Neural cell (in vitro differentiated cells): Measurements from ENCODE around the gene TOR1A.

Source experiments
- POLR2AphosphoS5 ChIP-seq: IDR thresholded peaks from 2 replicates; pipeline ENCODE4 v1.6.1; 2012
- RAD21 ChIP-seq: fragments of 450-650 bp; conservative IDR thresholded peaks from 2 replicates; pipeline ENCODE4 v1.6.1; 2014; ENCODE audit warnings: antibody characterized with exemption, mild to moderate bottlenecking, moderate library complexity
- TF ChIP-seq, protein P1 (sequence below): fragments of 450-650 bp; IDR thresholded peaks from 2 replicates; pipeline ENCODE4 v1.5.1; 2014; ENCODE audit warnings: antibody characterized with exemption, mild to moderate bottlenecking, moderate library complexity; ENCODE audit not compliant: poor library complexity, severe bottlenecking

DNA sequence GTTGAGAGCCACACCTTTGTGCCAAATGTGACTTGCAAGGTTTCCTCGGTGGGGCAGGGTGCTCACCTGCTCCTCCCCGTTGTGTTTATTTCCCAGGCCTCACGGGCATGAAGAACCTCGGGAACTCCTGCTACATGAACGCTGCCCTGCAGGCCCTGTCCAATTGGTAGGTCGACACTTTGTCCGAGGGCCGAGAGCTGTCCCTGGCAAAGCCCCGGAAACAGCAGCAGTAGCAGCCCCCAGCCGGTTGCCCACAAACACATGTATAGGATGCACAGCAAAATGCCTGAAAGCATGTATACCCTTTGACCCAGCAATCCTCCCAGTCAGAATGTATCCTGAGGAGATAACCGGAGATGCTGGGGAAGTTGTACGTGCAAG, 37.5 kb upstream of the TOR1A start:
- TF ChIP-seq, protein P1, sequence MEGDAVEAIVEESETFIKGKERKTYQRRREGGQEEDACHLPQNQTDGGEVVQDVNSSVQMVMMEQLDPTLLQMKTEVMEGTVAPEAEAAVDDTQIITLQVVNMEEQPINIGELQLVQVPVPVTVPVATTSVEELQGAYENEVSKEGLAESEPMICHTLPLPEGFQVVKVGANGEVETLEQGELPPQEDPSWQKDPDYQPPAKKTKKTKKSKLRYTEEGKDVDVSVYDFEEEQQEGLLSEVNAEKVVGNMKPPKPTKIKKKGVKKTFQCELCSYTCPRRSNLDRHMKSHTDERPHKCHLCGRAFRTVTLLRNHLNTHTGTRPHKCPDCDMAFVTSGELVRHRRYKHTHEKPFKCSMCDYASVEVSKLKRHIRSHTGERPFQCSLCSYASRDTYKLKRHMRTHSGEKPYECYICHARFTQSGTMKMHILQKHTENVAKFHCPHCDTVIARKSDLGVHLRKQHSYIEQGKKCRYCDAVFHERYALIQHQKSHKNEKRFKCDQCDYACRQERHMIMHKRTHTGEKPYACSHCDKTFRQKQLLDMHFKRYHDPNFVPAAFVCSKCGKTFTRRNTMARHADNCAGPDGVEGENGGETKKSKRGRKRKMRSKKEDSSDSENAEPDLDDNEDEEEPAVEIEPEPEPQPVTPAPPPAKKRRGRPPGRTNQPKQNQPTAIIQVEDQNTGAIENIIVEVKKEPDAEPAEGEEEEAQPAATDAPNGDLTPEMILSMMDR, result no peak
- TF ChIP-seq POLR2AphosphoS5 (no peak), RAD21 (no peak)
